HG03565 (cell line): ENCODE measurements around the gene DIPK2B.

Experiments
- ATAC-seq: cut with Tn5 transposase; IDR thresholded peaks from one replicate; pipeline ENCODE4 v1.9.1; 2021; ENCODE audit warnings: mild to moderate bottlenecking, moderate library complexity; ENCODE audit not compliant: unreplicated experiment

DIPK2B gene

GRCh38 chrX:45164021-45164621, 36.6 kb downstream of the DIPK2B start:
- no peak for ATAC-seq

GRCh38 chrX:45157647-45158046, 43.0 kb downstream of the DIPK2B start:
- no peak for ATAC-seq

GRCh38 chrX:45154462-45154861, 46.2 kb downstream of the DIPK2B start:
- no peak for ATAC-seq

GRCh38 chrX:45154033-45154360, 46.7 kb downstream of the DIPK2B start:
- ATAC-seq: no peak
